Keratinocyte (primary cell): Measurements from ENCODE around the gene VIT.

Experiments
- EZH2 ChIP-seq: IDR thresholded peaks from one replicate; pipeline ENCODE4 v1.6.1; 2012; ENCODE audit warnings: inconsistent platforms, mild to moderate bottlenecking, low read length, moderate library complexity
- TF ChIP-seq, protein P1 (sequence below), 3 experiments: IDR thresholded peaks in 1 of 3; conservative IDR thresholded peaks in 1 of 3; optimal IDR thresholded peaks in 1 of 3; 2 replicates in 2 of 3; 3 replicates in 1 of 3; pipeline versions ENCODE3 to v1.5.1; 2011; ENCODE audit warnings: low read length in 3 of 3, mild to moderate bottlenecking in 3 of 3, moderate library complexity in 2 of 3, control low read depth in 1 of 3, inconsistent platforms in 1 of 3; ENCODE audit not compliant: insufficient read depth in 2 of 3; ENCODE audit errors: extremely low read depth in 1 of 3

DNA sequence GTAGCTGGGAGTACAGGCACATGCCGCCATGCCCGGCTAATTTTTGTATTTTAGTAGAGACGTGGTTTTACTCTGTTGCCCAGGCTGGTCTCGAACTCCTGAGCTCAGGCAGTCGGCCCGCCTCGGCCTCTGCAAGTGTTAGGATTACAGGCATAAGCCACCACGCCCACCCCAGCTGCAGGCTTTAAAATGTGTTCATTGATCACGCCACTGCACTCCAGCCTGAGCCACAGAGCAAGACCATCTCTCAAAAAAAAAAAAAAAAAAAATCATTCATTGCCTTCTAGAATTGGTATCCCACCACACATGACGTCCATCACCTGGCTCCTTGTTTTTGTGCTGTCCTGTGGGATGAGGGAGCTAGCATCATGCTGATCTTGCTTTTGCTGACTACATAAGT is 127.4 kb downstream of the VIT start:
- TF ChIP-seq, protein P1, sequence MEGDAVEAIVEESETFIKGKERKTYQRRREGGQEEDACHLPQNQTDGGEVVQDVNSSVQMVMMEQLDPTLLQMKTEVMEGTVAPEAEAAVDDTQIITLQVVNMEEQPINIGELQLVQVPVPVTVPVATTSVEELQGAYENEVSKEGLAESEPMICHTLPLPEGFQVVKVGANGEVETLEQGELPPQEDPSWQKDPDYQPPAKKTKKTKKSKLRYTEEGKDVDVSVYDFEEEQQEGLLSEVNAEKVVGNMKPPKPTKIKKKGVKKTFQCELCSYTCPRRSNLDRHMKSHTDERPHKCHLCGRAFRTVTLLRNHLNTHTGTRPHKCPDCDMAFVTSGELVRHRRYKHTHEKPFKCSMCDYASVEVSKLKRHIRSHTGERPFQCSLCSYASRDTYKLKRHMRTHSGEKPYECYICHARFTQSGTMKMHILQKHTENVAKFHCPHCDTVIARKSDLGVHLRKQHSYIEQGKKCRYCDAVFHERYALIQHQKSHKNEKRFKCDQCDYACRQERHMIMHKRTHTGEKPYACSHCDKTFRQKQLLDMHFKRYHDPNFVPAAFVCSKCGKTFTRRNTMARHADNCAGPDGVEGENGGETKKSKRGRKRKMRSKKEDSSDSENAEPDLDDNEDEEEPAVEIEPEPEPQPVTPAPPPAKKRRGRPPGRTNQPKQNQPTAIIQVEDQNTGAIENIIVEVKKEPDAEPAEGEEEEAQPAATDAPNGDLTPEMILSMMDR (optimal IDR thresholded peaks at IDR 0.05 in 1 of 3, IDR thresholded peaks at IDR 0.05 in 1 of 3, conservative IDR thresholded peaks at IDR 0.05 in 1 of 3; ENCODE audit: extremely low read depth in 1 of 3, insufficient read depth in 2 of 3, low read length in 3 of 3), result no peak
- no peak for TF ChIP-seq EZH2
